GM21423 (cell line): Measurements from ENCODE around the gene NUDT5.

ENCODE experiments used
- ATAC-seq: cut with Tn5 transposase; IDR thresholded peaks from one replicate; pipeline ENCODE4 v1.9.1; 2021; ENCODE audit warnings: mild to moderate bottlenecking, moderate library complexity; ENCODE audit not compliant: unreplicated experiment

NUDT5 gene

DNA sequence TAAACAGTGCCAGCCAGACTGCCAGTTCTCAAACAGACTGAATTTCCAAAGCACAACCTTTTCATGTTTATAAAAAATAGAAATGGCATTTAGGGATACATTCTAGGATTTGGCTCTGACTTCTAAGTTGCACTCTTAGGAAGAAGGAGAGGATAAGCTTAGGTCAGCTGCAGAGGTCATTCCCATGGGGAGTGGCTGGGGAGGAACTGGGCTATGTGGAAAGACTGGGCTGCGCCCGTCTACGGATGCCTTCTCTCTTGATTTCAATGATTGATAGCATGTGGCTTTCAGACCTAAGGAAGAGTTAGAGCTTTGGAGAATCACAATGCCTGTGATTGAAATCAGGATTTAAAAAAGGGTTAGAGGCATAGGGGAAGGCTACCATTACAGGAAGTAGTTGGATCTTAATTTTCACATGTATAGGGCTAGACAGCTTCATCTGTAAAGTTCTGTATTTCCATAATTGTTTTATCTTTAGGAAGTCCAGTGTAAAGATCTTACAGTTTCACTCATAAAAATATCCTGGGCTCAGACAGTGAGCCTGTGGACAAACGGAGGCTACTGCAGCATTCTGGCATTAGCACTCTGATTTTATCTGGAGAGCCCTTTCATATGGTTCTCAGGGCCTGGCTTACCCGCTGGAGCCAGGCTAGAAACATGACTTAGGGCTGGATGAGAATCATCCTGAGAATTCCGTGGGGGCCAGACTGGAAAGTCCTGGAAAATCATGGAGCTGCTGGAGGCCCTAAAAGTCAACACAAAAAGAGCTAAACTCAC lies 29.5 kb downstream of the NUDT5 start:
- no peak for ATAC-seq

DNA sequence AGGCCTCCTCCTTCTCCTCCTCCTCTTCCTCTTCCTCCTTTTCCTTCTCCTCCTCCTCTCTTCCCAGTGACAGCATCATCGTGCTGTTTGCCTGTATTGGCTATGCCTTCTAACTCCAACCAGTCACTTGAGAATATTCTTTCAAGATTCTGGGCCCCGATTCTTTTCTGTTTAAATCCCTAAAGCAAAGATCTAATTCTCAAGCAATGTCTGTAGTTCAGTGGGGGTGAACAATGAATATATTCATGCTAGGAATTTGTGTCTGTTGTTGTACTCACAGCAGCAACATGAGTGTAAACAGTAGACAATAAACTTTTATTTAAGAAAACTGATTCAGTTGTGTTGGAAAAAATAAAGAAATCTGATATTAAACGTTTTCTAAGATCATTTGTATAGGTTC lies 30.7 kb downstream of the NUDT5 start:
- ATAC-seq, result no peak

DNA sequence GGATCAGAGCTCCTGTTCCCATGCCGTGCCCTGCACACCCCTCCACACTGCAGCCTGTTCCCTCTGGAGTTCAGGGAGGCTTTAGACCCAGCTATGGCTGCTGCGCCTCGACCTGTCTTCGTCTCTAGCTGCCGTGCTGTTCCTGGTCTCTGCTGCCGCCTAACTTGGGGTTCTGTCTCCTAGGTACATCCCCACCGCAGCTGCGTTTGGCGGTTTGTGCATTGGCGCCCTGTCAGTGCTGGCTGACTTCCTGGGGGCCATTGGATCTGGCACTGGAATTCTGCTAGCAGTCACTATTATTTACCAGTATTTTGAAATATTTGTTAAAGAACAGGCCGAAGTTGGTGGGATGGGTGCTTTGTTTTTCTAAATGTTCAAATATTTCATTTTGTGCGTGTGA lies 31.6 kb downstream of the NUDT5 start:
- ATAC-seq, result no peak

DNA sequence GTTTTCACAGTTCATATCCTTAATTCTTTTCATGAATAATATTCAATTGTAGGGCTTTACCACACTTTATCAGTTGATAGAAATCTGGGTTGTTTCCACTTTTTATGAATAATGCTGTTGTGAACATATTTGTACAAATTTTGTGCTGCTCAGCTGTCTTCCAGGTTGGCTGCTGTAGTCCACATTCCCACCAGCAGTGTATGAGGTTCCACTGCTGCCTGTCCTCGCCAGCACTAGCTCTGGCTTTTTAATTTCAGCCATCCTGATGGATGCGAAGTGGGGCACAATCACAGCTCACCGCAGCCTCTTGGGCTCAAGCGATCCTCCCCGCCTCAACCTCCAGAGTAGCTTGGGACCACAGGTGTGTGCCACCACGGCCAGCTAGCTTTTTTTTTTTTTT lies 32.8 kb downstream of the NUDT5 start:
- ATAC-seq, result no peak

DNA sequence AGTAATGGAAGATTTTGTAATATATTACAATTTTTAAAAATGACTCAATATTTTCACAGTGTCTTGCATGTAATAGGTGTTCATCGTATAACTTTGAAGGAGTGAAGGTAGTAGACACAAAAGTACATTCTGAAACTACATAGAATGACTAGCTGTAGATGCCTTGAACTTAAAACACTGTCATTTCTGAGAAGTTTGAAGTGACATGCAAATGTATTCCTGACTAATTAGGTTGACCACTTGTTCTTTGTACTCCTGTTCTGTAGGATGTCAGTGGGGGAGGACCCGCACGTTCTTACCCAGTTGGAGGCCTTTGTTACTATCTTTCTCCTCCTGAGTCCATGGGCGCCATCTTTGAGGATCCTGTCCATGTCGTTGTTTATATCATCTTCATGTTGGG lies 35.0 kb downstream of the NUDT5 start:
- no peak for ATAC-seq

DNA sequence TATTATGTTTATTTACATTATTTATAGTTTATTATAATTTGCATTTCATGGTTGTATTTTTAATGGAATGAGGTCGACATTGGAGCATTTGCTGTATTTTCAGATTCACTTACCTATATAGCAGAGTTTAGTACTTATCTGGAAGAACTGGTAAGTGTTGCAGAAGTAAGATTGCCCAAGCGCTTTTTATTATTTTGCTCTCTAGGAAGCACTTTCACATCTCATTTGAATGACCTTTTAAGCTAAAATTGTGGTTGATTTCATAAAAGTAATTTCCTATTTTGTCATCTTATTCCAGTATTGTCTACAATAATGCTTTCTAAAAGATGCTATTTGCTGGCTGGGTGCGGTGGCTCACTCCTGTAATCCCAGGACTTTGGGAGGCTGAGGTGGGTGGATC lies 37.6 kb downstream of the NUDT5 start:
- ATAC-seq, result no peak

DNA sequence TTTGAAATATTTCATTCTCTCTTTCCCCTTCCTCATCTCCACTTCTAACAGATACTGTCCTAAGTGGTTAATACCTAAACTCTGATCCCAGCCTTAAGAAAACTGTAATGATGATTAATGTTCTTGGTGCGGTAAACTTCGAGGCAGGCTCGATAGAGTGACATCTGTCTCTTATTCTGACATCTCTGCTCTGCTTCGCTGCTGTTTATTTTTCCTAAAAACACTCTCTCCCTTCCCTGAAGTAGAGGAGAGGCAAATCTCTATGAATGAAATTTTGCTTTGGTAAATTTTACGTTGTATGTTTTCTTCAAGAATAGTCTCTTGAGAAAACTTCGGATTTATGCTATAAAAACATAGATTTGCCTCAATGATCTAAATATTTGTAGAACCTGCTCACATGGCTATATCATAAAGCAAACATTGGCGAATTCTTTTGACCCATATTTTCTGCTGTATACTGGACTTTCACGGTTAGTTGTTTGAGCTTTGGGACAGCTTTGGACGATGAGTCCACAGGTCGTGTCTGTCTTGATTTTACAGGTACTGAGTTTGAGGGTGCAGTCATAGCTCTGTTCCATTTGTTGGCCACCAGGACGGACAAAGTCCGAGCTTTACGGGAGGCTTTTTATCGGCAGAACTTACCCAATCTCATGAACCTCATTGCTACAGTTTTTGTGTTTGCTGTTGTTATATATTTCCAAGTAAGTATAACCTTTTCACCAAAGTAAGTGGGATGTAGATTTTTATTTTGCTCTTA lies 39.1 kb downstream of the NUDT5 start:
- no peak for ATAC-seq

DNA sequence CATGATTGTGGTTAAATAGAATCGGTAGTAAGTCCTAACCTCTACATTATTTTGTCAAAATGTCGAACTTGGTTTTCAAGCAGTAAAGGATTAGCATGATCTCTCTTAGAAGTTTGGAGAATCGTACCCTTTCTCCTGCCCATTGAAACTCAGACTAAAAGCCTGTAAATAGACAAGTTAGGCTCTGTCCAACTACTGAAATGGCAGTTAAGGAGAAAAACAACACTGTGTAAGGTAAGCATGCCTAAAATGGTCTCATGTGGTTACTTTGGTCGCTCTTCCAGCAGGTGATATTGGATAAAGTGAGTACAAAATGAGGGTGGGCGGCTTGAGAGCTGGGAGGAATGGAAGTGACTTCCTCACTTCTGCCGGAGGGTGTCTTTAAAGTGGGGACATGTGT lies 41.2 kb downstream of the NUDT5 start:
- no peak for ATAC-seq

DNA sequence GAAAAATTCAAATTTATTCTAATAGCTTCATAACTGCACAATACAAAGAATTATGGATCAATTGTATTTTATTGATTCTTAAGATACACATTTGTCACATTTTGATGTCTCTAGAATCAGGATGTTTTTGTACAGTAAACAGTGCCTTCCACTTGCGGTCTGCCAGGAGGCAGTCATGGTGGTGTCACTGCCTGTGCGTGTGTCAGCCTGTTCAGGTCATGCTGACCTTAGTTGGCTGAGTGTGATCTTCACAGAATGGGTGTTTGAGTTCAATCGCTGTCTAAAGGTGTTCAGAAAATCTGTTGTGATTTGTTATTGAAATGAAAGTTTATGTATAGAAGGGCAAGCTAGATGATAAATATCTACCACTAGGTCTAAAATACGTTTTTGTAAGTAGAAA lies 45.5 kb downstream of the NUDT5 start:
- no peak for ATAC-seq

DNA sequence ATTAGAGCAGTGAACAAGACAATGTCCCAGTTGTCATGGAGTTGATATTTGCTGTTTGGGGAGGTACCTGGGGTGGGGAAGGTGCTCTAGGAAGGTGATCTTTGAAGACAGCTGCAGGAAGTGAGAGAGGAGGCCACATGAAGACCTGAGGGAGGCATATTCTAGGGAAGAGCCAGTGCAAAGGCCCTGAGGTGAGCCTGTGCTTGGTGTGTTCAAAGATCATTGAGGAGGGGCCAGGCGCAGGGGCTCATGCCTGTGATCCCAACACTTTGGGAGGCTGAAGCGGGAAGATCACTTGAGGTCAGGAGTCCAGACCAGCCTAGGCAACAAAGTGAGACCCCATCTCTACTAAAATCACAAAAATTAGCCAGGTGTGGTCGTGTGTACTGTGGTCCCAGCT lies 51.2 kb downstream of the NUDT5 start:
- ATAC-seq, result no peak

DNA sequence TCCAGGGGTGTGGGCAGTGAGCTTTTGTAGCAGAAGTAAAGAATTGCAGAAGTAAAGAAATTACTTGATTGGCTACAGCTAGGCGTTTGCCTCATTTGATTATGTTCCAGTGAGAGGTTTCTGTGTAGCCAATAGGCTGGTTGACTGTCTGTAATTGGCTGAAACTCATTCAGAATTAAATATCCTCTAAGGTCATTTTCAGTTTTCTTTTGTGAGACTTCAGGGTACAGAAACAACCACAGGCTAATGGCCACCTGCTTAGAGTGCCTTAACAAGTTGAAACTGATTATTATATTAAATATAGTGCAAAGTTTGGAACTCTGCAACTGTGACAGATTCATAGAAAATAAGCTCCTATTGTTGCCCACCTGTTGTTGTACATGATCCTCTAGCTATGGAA lies 55.7 kb downstream of the NUDT5 start:
- ATAC-seq, result no peak

DNA sequence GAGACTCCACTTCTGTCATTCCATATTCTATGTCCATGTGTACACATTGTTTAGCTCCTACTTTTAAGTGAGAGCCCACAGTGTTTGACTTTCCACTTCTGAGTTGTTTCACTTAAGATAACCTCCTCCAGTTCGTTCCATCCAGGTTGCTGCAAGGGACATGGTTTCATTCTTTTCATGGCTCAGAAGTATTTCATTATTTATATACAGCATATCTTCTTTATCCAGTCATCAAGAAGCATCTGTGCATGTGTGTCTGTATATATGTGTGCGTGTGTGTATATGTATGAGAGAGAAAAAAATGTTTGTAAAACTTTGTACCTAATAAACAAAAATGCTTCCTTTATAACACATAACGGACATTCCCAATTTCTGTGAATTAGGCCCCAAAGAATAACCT lies 60.1 kb downstream of the NUDT5 start:
- no peak for ATAC-seq

DNA sequence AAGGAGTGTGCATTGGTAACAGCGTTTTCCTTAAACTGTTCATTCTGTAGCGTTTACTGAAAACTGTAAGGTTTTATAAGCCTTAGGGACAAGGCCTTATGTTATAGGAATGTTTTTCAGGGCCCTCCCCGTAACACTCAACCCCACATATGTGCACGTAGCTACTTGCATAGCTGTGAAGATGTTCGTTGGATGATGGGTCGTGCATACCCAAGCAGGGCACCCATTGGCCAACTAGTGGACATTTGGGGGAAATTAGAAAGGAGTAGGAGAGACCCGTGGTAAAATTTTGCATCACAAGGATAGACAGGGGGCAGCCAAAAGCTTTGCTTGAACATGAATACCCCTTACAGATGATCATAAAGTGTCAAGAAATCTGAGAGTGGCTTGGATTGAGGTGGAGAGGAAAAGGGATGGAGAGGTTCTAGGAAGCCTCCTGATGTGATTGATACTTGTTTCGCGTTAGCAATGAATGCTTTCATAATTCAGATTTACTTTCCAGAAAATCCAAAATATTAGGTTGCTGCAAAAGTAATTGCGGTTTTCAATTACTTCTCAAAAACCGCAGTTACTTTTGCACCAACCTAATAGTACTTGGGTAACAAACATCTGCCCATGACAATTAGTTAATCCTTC lies 65.3 kb downstream of the NUDT5 start:
- peak; percentile 43 for ATAC-seq

DNA sequence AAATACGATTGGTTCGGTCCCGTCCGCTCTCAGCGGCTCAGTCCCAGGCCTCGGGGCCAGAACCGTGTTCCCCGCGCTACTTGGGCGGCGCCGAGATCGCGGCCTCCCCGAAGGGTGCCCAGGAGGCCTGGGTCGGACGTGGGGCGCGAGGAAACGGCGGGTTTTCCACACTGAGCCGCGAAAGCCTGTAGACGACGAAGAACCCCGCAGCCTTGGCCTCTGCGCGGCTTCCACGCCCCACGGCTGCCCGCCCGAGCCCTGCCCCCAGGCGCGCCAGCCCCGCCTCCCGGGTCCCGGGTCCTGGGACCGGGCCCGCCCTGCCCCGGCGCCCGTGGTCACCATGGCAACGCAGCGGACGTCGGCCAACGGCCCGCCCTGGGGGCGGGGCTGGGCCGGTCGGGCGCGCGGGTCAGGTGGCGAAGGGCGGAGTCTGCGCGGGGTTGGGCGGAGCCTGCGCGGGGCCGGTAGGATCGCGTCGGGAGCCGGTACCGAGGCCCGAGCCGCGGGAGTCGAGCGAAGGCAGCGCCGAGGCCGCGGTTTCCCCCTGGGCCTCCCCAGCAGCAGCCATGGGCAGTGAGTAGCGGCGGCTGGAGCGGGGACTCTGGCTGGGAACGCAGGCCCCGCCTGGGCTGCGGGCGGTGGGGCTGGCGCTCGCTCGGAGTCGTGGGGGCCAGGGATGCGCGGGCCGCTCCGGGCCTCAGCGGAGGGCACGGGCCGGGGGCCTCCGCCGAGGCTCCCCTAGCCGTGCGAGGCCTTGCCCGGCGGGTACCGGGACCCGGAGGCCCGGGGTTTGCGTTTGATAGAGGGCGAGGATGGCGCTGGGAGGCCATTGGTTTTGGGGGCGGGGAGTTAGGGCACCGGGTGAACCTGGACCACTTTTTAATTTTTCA lies 66.2 kb downstream of the NUDT5 start, which contains the start of gene SEC61A2:
Gene SEC61A2, plus strand, starts transcription at position 456 of the 890 bp plus-strand sequence. Its CDS starts 111 bp downstream, at position 567.
- peak; percentile 91 for ATAC-seq

DNA sequence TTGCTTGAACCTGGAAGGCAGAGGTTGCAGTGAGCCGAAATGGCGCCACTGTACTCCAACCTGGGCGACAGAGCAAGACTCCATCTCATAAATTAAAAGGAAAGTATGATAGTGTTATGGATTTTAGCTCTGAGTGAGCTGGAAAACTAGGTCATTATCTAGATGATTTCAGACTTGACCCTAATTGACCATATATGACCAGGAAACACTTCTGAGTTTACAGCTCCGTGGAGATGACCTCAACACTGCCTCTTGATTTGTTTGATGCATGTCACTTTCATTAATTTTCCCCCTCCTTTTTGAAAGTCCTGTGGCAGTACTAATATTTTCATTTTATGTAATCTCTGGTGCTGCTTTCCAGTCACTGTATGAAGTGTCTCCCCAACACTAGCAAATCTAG lies 74.0 kb downstream of the NUDT5 start:
- ATAC-seq, result no peak
